Suprapubic skin (tissue), 4 donors: Measurements from ENCODE around the gene GPR157. TPM values are rescaled to one million over a fixed set of nuclear protein-coding genes. Genes with fewer than 3 reads are reported as not detected.

ENCODE experiments used
- DNase-seq, 2 donors: peaks; one replicate each; pipeline ENCODE4 v3.0.0-alpha.2; 2019; ENCODE audit warnings: low spot score in 2 of 2
- H3K27ac ChIP-seq: fragments of 200-600 bp; sonication (generic); one replicate; pipeline ENCODE4 v1.5.1; 2019
- H3K27me3 ChIP-seq: fragments of 200-600 bp; sonication (generic); one replicate; pipeline ENCODE4 v1.5.1; 2019
- H3K36me3 ChIP-seq: fragments of 200-600 bp; sonication (generic); one replicate; pipeline ENCODE4 v1.5.1; 2019
- H3K4me1 ChIP-seq: fragments of 200-600 bp; sonication (generic); one replicate; pipeline ENCODE4 v1.5.1; 2019
- H3K4me3 ChIP-seq: fragments of 200-600 bp; sonication (generic); one replicate; pipeline ENCODE4 v1.5.1; 2019; ENCODE audit warnings: mild to moderate bottlenecking
- H3K9me3 ChIP-seq: fragments of 200-600 bp; sonication (generic); one replicate; pipeline ENCODE4 v1.5.1; 2019
- EP300 ChIP-seq: sonication (generic); formaldehyde crosslinking; IDR thresholded peaks from one replicate; pipeline ENCODE4 v1.6.1; 2017; ENCODE audit warnings: antibody characterized with exemption
- POLR2A ChIP-seq, 2 donors: fragments of 450-650 bp; IDR thresholded peaks; one replicate each; pipeline ENCODE4 v1.6.1; 2017; ENCODE audit warnings: antibody characterized with exemption in 2 of 2, mild to moderate bottlenecking in 2 of 2, moderate library complexity in 2 of 2
- POLR2AphosphoS5 ChIP-seq, 3 donors: sonication (generic); formaldehyde crosslinking; IDR thresholded peaks; one replicate each; pipeline ENCODE4 v1.6.1; 2017; ENCODE audit warnings: antibody characterized with exemption in 3 of 3
- WGBS: methylation state at CpG from one replicate; pipeline ENCODE4 v1.1.5; 2018; 5-methylcytosine and 5-hydroxymethylcytosine counted together
- total RNA-seq, 4 donors: library from RNA; depleted of rRNA; stranded (reverse); fragments of >200 nt; gene quantifications; one replicate each; pipeline ENCODE4 v1.1.0, GENCODE V29; 2016
- TF ChIP-seq, protein P1 (sequence below), 2 donors: fragments of 200-600 bp in 1 of 2; fragments of 450-650 bp in 1 of 2; sonication (generic) in 1 of 2; IDR thresholded peaks; one replicate each; pipeline ENCODE4 v1.5.1; 2016 to 2019; ENCODE audit warnings: antibody characterized with exemption in 2 of 2, mild to moderate bottlenecking in 1 of 2, moderate library complexity in 1 of 2

Gene GPR157
- total RNA-seq, 4 donors from 2014 or later = 38.9 to 62.8 (median 44.2) TPM

DNA sequence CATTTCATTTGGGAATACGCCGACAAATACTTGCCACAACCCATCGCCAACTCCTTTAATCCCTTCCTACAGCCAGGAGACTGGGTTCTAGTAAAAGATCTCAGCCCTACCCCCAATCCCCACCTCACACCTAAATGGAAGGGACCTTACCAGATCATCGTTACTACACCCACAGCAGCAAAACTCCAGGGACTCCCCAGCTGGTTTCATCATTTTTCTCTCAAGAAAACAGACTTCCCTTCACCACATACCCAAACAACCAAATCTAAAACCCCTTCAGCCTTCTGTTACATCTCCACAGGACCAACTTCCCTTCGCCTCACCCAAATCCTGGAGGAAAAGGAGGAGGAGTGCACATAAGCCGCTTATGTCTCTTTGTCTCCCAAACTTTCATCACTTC lies 35.8 kb downstream of the GPR157 start:
- WGBS = 81% methylated on average over 6 of the region's 6 CpGs
- Histone ChIP-seq H3K4me1 (peaks cover 7% of the 10 kb centered on the region), H3K36me3 (no peaks in the 10 kb centered on the region), H3K9me3 (no peaks in the 10 kb centered on the region), H3K27ac (no peak overlapping the region), H3K27me3 (no peaks in the 10 kb centered on the region), H3K4me3 (no peak overlapping the region)
- no peak for DNase-seq
- no peak for TF ChIP-seq POLR2AphosphoS5 (IDR thresholded peaks at IDR 0.05)
- TF ChIP-seq POLR2A (IDR thresholded peaks at IDR 0.05) = no peak
- TF ChIP-seq EP300 = no peak
- TF ChIP-seq, protein P1, sequence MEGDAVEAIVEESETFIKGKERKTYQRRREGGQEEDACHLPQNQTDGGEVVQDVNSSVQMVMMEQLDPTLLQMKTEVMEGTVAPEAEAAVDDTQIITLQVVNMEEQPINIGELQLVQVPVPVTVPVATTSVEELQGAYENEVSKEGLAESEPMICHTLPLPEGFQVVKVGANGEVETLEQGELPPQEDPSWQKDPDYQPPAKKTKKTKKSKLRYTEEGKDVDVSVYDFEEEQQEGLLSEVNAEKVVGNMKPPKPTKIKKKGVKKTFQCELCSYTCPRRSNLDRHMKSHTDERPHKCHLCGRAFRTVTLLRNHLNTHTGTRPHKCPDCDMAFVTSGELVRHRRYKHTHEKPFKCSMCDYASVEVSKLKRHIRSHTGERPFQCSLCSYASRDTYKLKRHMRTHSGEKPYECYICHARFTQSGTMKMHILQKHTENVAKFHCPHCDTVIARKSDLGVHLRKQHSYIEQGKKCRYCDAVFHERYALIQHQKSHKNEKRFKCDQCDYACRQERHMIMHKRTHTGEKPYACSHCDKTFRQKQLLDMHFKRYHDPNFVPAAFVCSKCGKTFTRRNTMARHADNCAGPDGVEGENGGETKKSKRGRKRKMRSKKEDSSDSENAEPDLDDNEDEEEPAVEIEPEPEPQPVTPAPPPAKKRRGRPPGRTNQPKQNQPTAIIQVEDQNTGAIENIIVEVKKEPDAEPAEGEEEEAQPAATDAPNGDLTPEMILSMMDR (IDR thresholded peaks at IDR 0.05) = no peak

DNA sequence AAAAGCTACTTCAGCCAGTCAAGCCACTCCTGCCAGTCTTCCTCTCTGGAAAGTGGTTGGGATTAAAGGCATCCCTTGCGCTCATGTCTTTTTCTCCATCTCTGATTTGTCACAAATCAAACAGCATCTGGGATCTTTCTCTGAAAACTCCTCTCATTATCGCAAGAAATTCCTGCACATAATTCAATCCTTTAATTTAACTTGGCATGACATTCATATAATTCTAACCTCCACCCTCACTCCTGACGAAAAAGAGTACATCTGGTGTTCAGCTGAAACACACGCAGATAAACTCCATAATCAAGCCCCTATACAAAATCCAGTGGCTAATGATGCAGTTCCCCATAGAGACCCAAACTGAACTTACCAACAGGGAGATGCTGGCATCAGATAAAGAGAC lies 40.1 kb downstream of the GPR157 start:
- Histone ChIP-seq H3K4me1 (peaks cover 23% of the 10 kb centered on the region), H3K36me3 (no peaks in the 10 kb centered on the region), H3K27ac (no peak overlapping the region), H3K9me3 (no peaks in the 10 kb centered on the region), H3K4me3 (no peak overlapping the region), H3K27me3 (no peaks in the 10 kb centered on the region)
- 50% methylated on average over 4 of the region's 4 CpGs for WGBS
- no peak for TF ChIP-seq EP300
- TF ChIP-seq POLR2A (IDR thresholded peaks at IDR 0.05) = no peak
- TF ChIP-seq POLR2AphosphoS5 (IDR thresholded peaks at IDR 0.05) = no peak
- TF ChIP-seq, protein P1 (IDR thresholded peaks at IDR 0.05) = no peak
- no peak for DNase-seq

DNA sequence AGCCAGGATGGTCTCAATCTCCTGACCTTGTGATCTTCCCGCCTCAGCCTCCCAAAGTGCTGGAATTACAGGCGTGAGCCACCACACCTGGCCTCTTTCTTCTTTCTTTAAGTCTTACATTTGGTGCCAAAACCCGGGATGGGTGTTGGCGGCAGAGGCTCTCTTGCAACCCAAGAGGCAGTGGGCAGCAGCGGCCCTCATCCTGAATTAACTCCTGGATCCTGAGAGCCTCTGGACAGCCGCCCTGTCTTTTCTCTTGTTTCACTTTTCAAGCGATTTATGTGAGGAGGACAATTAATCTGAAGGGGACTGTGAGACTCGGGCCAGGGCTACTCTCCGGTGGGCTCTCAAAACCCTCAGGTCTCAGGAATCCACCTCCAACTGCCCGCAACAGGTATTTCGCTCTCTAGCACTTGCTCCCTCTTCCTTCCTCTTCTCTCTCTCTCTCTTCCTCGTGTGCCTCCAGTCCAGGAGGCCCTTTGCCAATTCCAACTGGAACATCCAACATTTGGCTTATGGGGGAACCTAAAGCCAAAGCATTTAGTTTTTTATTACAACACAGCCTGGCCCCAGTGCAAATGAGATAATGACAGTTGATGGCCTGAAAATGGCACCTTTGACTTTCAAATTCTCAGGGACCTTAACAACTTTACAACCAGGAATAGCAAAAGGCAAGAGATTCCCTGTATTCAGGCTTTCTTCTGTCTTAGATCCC lies 41.3 kb downstream of the GPR157 start:
- H3K4me1 ChIP-seq = peaks cover 22% of the 10 kb centered on the region
- DNase-seq = no peak
- TF ChIP-seq, protein P1 (IDR thresholded peaks at IDR 0.05) = no peak
- H3K27me3 ChIP-seq = no peaks in the 10 kb centered on the region
- no peak overlapping the region for H3K4me3 ChIP-seq
- no peaks in the 10 kb centered on the region for H3K36me3 ChIP-seq
- H3K27ac ChIP-seq = no peak overlapping the region
- H3K9me3 ChIP-seq = no peaks in the 10 kb centered on the region
- WGBS = 86% methylated on average over 12 of the region's 12 CpGs

DNA sequence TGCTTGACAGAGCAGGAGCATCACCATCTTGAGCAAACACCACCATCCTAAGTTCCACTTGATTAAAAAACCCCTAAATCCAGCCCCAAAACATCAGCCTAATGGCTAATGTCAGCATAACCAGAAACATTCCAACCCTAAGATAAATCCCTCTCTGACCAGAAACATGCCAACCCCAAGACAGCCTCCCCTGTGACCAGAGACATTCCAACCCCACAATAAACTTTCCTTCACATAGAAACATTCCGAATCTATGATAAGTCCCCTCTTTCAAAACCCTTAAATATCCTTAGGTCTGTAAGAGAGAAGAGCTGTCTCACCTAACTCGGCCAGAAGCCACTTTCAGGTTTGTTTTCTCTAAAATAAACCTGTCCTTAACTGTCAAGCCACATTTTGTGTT lies 42.1 kb downstream of the GPR157 start:
- TF ChIP-seq EP300 (no peak), POLR2A (IDR thresholded peaks at IDR 0.05) (no peak), POLR2AphosphoS5 (IDR thresholded peaks at IDR 0.05) (no peak)
- TF ChIP-seq, protein P1 (IDR thresholded peaks at IDR 0.05) = no peak
- no peaks in the 10 kb centered on the region for H3K27me3 ChIP-seq
- no peaks in the 10 kb centered on the region for H3K9me3 ChIP-seq
- peaks cover 27% of the 10 kb centered on the region for H3K4me1 ChIP-seq
- no peak overlapping the region for H3K27ac ChIP-seq
- no peak for DNase-seq
- H3K4me3 ChIP-seq = no peak overlapping the region
- H3K36me3 ChIP-seq = no peaks in the 10 kb centered on the region
- 80% methylated on average over 2 of the region's 2 CpGs for WGBS

DNA sequence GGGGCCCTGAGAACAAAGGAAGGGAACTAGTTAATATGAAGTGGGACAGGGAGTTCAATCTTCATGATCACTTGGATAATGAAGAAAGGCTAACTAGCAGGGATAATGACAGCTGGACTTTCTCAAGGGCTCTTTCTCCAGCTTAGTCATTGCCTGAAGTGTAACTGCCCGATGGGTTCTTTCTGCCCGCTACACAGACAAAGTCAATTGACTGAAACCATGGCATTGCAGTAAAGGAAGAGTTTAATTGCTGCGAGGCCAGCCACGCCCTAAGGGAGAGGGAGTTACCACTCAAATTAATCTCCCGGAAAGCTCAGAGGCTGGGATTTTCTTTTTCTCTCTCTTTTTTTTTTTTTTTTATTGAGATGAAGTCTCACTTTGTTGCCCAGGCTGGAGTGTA lies 42.9 kb downstream of the GPR157 start:
- Histone ChIP-seq H3K27me3 (no peaks in the 10 kb centered on the region), H3K4me1 (peaks cover 27% of the 10 kb centered on the region), H3K9me3 (no peaks in the 10 kb centered on the region), H3K27ac (no peak overlapping the region), H3K36me3 (no peaks in the 10 kb centered on the region), H3K4me3 (no peak overlapping the region)
- no peak for DNase-seq
- 22% methylated on average over 5 of the region's 5 CpGs for WGBS
- TF ChIP-seq POLR2A (IDR thresholded peaks at IDR 0.05) (no peak), POLR2AphosphoS5 (IDR thresholded peaks at IDR 0.05) (no peak), EP300 (no peak)
- TF ChIP-seq, protein P1 (IDR thresholded peaks at IDR 0.05) = no peak
